GM21786 (cell line): ENCODE measurements around the gene CADM2.
A peak's percentile ranks its signal among the peaks of the same experiment; 100 is the strongest.
"Not testable (repeated sequence)": the region's sequence is repeated elsewhere in the genome, so short reads cannot be mapped to it uniquely, and the experiment has no call there.

ENCODE experiments used
- ATAC-seq: cut with Tn5 transposase; IDR thresholded peaks from one replicate; pipeline ENCODE4 v1.9.1; 2021; ENCODE audit not compliant: unreplicated experiment

Gene CADM2

GRCh38 chr3:84958495-84959469 is at the start of gene CADM2:
Gene CADM2 (plus strand): TSS chr3:84958989.
- peak; percentile 94 for ATAC-seq

- ATAC-seq: not testable (repeated sequence)
Observed at GRCh38 chr3:84918592-84918991, 40.2 kb upstream of the CADM2 start.

GRCh38 chr3:84922682-84923081 is 36.1 kb upstream of the CADM2 start:
- ATAC-seq: no peak

GRCh38 chr3:84925571-84925970 is 33.2 kb upstream of the CADM2 start:
- no peak for ATAC-seq

GRCh38 chr3:84943379-84943778 is 15.4 kb upstream of the CADM2 start:
- ATAC-seq: no peak

- no peak for ATAC-seq
Observed at GRCh38 chr3:84946240-84946639, 12.5 kb upstream of the CADM2 start.

GRCh38 chr3:84959470-84960271 is 882 bp downstream of the CADM2 start:
- ATAC-seq: no peak

- ATAC-seq: no peak
Observed at GRCh38 chr3:84960581-84960980, 1.8 kb downstream of the CADM2 start.

GRCh38 chr3:84961011-84961410 is 2.2 kb downstream of the CADM2 start:
- ATAC-seq: no peak

GRCh38 chr3:84961521-84962255 is 2.9 kb downstream of the CADM2 start:
- no peak for ATAC-seq

GRCh38 chr3:84962415-84962814 is 3.6 kb downstream of the CADM2 start:
- no peak for ATAC-seq

GRCh38 chr3:84963137-84963536 is 4.3 kb downstream of the CADM2 start:
- ATAC-seq: no peak

GRCh38 chr3:84965141-84965540 is 6.4 kb downstream of the CADM2 start:
- no peak for ATAC-seq

- no peak for ATAC-seq
Observed at GRCh38 chr3:84967767-84968581, 9.2 kb downstream of the CADM2 start.

GRCh38 chr3:84968701-84969235 is 10.0 kb downstream of the CADM2 start:
- no peak for ATAC-seq

GRCh38 chr3:84974347-84974746 is 15.6 kb downstream of the CADM2 start:
- ATAC-seq: no peak

- no peak for ATAC-seq
Observed at GRCh38 chr3:84977021-84977420, 18.2 kb downstream of the CADM2 start.

- no peak for ATAC-seq
Observed at GRCh38 chr3:84978843-84979242, 20.1 kb downstream of the CADM2 start.

GRCh38 chr3:84980011-84980410 is 21.2 kb downstream of the CADM2 start:
- ATAC-seq: no peak

- ATAC-seq: no peak
Observed at GRCh38 chr3:84980456-84980855, 21.7 kb downstream of the CADM2 start.
